D721Med (cell line): ENCODE data around the gene MLX.
"Not testable (repeated sequence)": the region's sequence is repeated elsewhere in the genome, so short reads cannot be mapped to it uniquely, and the experiment has no call there.

ENCODE experiments used
- DNase-seq: peaks from one replicate; pipeline ENCODE4 v3.0.0; 2011; ENCODE audit warnings: low spot score; ENCODE audit not compliant: insufficient read length
- FAIRE-seq: peaks from 2 replicates; lab custom pipeline; 2011; peaks lifted over from hg19 to GRCh38; lab: Jason Lieb, UNC
- TF ChIP-seq, protein P1 (sequence below): IDR thresholded peaks from 2 replicates; pipeline ENCODE4 v1.5.1; 2012; ENCODE audit warnings: mild to moderate bottlenecking, control low read depth; ENCODE audit not compliant: insufficient read depth; ENCODE audit errors: missing control alignments

MLX gene

DNA sequence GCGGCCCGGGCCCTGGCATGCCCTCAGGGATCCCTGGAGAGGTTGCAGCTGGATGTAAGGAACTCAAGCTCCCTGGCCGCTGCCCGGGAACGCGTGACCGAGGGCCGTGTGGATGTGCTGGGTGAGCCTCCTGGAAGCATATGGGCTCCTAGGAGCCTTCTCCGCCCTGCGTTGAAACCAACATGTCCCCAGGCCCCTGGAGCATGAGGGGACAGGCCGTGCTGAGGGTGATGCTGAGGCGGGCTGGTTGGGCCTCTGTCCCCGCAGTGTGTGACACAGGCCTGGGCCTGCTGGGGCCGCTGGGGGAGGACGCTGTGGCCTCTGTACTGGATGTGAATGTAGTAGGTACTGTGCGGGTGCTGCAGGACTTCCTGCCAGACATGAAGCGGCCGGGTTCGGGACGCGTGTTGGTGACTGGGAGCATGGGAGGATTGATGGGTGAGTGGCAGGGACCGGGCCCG, 19.9 kb upstream of the MLX start:
- FAIRE-seq, result no peak
- no peak for DNase-seq
- TF ChIP-seq, protein P1, sequence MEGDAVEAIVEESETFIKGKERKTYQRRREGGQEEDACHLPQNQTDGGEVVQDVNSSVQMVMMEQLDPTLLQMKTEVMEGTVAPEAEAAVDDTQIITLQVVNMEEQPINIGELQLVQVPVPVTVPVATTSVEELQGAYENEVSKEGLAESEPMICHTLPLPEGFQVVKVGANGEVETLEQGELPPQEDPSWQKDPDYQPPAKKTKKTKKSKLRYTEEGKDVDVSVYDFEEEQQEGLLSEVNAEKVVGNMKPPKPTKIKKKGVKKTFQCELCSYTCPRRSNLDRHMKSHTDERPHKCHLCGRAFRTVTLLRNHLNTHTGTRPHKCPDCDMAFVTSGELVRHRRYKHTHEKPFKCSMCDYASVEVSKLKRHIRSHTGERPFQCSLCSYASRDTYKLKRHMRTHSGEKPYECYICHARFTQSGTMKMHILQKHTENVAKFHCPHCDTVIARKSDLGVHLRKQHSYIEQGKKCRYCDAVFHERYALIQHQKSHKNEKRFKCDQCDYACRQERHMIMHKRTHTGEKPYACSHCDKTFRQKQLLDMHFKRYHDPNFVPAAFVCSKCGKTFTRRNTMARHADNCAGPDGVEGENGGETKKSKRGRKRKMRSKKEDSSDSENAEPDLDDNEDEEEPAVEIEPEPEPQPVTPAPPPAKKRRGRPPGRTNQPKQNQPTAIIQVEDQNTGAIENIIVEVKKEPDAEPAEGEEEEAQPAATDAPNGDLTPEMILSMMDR, result no peak

GRCh38 chr17:42547698-42548069, 19.2 kb upstream of the MLX start:
- no peak for FAIRE-seq
- TF ChIP-seq, protein P1, result no peak
- DNase-seq, result no peak

DNA sequence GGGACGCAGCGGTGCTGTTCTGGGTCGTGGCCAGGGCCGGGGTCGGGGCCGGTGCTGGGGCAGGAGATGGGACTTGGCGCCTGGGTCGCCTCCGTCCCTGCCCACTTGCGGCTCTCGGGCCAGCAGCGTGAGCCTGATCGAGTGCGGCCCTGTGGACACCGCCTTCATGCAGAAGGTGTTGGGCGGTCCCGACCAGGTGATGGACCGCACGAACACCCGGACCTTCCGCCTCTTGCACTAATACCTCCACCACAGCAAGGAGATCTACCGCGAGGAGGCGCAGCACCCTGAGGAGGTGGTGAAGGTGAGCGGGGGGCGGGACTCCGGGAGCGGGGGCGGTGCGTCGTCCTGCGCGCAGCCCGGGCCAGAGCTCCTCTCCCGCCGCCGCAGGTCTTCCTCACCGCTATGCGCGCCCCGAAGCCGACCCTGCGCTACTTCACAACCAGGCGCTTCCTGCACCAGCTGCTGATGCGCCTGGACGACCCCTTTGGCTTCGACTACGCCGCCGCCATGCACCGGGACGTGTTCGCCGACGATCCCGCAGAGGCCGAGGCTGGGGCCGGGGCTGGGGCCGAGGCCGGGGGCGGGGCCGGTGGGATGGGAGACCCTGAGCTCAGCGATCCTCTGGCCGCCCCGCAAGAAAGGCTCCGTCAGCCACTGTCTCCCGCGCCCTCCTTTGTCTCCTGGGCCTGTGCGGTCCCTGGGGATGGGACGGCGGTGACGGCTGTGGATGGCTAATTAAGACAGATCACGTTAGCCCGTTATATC, 18.6 kb upstream of the MLX start:
- DNase-seq, result peak; percentile 81
- FAIRE-seq, result no peak
- TF ChIP-seq, protein P1, result peak; percentile 29

GRCh38 chr17:42548993-42549755, 17.7 kb upstream of the MLX start:
- TF ChIP-seq, protein P1, result no peak
- DNase-seq, result no peak
- FAIRE-seq, result peak; percentile 11

- not testable (repeated sequence) for FAIRE-seq, DNase-seq
Observed at GRCh38 chr17:42552736-42553135, 14.2 kb upstream of the MLX start, which contains the start of gene HSD17B1. TSS of gene HSD17B1 (plus strand) at chr17:42552923. CDS start at chr17:42552934, 11 bp downstream.

DNA sequence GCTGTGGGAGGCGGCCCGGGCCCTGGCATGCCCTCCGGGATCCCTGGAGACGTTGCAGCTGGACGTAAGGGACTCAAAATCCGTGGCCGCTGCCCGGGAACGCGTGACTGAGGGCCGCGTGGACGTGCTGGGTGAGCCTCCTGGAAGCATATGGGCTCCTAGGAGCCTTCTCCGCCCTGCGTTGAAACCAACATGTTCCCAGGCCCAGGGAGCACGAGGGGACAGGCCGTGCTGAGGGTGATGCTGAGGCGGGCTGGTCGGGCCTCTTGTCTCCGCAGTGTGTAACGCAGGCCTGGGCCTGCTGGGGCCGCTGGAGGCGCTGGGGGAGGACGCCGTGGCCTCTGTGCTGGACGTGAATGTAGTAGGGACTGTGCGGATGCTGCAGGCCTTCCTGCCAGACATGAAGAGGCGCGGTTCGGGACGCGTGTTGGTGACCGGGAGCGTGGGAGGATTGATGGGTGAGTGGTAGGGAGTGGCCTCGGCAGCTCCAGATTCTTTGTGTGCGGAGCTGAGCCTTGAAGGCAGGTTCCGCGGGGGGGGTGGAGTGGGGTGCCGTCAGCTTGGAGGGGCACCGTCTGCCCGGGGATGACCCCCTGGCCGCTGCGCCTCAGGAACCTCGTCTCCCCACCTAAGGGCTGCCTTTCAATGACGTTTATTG, 13.6 kb upstream of the MLX start:
- TF ChIP-seq, protein P1, result no peak
- no peak for DNase-seq
- no peak for FAIRE-seq

DNA sequence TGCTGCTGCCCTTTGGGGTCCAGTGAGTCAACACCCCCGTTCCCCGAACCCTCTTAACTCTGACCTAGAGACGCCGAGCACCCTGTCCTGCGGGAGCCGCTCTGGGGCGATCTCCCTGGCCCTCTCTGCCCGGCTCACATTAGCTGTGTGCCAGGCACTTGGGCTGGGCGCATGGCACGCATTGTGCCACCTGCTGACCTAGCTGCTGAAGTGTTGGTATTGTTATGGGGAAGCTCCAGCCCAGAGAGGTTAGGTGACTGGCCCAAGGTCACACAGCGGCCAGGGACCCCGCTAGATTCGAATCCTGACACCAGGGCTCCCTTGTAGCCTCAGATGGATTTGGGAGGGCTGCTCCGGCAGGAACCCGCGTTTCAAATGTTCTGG, 13.0 kb upstream of the MLX start:
- TF ChIP-seq, protein P1, result no peak
- DNase-seq (no peak), FAIRE-seq (no peak)
